Endothelial cell (in vitro differentiated cells): Measurements from ENCODE around the gene ZFP92. TPM values are rescaled to one million over a fixed set of nuclear protein-coding genes. Genes with fewer than 3 reads are reported as not detected.
"Not testable (repeated sequence)": the region's sequence is repeated elsewhere in the genome, so short reads cannot be mapped to it uniquely, and the experiment has no call there.

Experiments
- DNase-seq: peaks from one replicate; pipeline ENCODE4 v3.0.0; 2021; ENCODE audit warnings: low spot score
- H3K27ac Mint-ChIP-seq: one replicate; pipeline ENCODE4 v1.8.0; 2021; ENCODE audit warnings: mixed read lengths, inconsistent platforms; ENCODE audit not compliant: unreplicated experiment
- H3K27me3 Mint-ChIP-seq: one replicate; pipeline ENCODE4 v1.8.0; 2021; ENCODE audit warnings: mild to moderate bottlenecking, moderate library complexity, mixed read lengths, inconsistent platforms; ENCODE audit not compliant: unreplicated experiment
- H3K36me3 Mint-ChIP-seq: one replicate; pipeline ENCODE4 v1.8.0; 2021; ENCODE audit warnings: mild to moderate bottlenecking, low read depth, mixed read lengths, inconsistent platforms; ENCODE audit not compliant: unreplicated experiment
- H3K4me1 Mint-ChIP-seq: one replicate; pipeline ENCODE4 v1.8.0; 2021; ENCODE audit warnings: mild to moderate bottlenecking, mixed read lengths, inconsistent platforms; ENCODE audit not compliant: unreplicated experiment
- H3K4me3 Mint-ChIP-seq: one replicate; pipeline ENCODE4 v1.8.0; 2021; ENCODE audit warnings: mild to moderate bottlenecking, mixed read lengths, inconsistent platforms; ENCODE audit not compliant: unreplicated experiment
- H3K9me3 Mint-ChIP-seq: one replicate; pipeline ENCODE4 v1.8.0; 2021; ENCODE audit warnings: mixed read lengths, inconsistent platforms; ENCODE audit not compliant: unreplicated experiment
- CTCF ChIP-seq: fragments of 200-600 bp; sonication (generic); IDR thresholded peaks from one replicate; pipeline ENCODE4 v1.5.0; 2021; ENCODE audit warnings: antibody characterized with exemption; ENCODE audit not compliant: unreplicated experiment
- total RNA-seq: library from RNA; stranded (reverse); fragmentation: NEBNext Ultra II Directional; extraction: Animal tissue kit (Norgen Biotek cat#: 25700); gene quantifications from one replicate; pipeline ENCODE4 v1.2.1, GENCODE V29; 2021; ENCODE audit not compliant: unreplicated experiment

The ZFP92 gene
- total RNA-seq, 1 donor from 2014 or later: 0.49 TPM

- H3K4me3 Mint-ChIP-seq: no peak overlapping the region
- H3K27ac Mint-ChIP-seq: no peak overlapping the region
- no peaks in the 10 kb centered on the region for H3K9me3 Mint-ChIP-seq
- TF ChIP-seq CTCF: no peak
- DNase-seq: peak; percentile 9
- no peaks in the 10 kb centered on the region for H3K36me3 Mint-ChIP-seq
- H3K4me1 Mint-ChIP-seq: peaks cover 5% of the 10 kb centered on the region
- peaks cover 2% of the 10 kb centered on the region for H3K27me3 Mint-ChIP-seq
Observed at GRCh38 chrX:153380691-153381090, 30.6 kb upstream of the ZFP92 start.

GRCh38 chrX:153381684-153382532 lies 29.4 kb upstream of the ZFP92 start:
- no peaks in the 10 kb centered on the region for H3K36me3 Mint-ChIP-seq
- no peak for TF ChIP-seq CTCF
- H3K4me3 Mint-ChIP-seq: no peak overlapping the region
- H3K27me3 Mint-ChIP-seq: no peaks in the 10 kb centered on the region
- peaks cover 8% of the 10 kb centered on the region for H3K4me1 Mint-ChIP-seq
- no peaks in the 10 kb centered on the region for H3K9me3 Mint-ChIP-seq
- peak; percentile 11 for DNase-seq
- H3K27ac Mint-ChIP-seq: no peak overlapping the region

DNA sequence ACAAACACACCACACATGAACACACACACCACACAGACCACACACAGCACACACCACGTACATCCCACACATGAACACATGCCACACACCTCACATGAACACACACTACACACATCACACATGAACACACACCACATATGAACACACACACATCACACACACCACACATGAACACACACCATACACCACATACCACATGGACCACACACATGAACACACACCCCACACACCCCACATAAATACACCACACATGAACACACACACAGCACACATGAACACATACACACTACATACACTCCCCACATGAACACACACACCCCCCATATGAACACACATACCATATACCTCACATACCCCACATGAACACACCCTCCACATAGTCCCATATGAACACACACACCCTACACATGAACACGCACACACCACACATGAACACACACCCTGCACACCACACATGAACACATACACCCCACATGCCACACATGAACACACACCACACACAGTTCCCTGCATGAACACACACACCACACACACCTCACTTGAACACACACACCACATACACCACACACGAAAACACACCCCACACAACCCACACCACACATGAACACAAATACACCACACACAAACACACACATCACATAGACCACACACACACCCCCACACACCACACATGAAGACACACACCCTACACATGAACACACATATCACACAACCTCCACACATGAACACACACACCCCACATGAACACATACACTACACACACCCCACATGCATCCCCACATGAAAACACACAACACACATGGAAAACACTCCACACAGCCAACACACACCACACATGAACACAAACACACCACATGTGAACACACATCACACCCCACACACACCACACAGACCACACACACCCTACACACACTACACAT lies 28.4 kb upstream of the ZFP92 start:
- peaks cover 8% of the 10 kb centered on the region for H3K4me1 Mint-ChIP-seq
- no peak for DNase-seq
- no peak for TF ChIP-seq CTCF
- no peak overlapping the region for H3K27ac Mint-ChIP-seq
- no peaks in the 10 kb centered on the region for H3K9me3 Mint-ChIP-seq
- H3K27me3 Mint-ChIP-seq: no peaks in the 10 kb centered on the region
- no peak overlapping the region for H3K4me3 Mint-ChIP-seq
- no peaks in the 10 kb centered on the region for H3K36me3 Mint-ChIP-seq

- Mint-ChIP-seq H3K4me1 (peaks cover 8% of the 10 kb centered on the region), H3K27me3 (no peaks in the 10 kb centered on the region), H3K9me3 (no peaks in the 10 kb centered on the region), H3K36me3 (no peaks in the 10 kb centered on the region), H3K27ac (no peak overlapping the region), H3K4me3 (no peak overlapping the region)
- TF ChIP-seq CTCF: no peak
- DNase-seq: no peak
Observed at GRCh38 chrX:153384390-153384789, 26.9 kb upstream of the ZFP92 start.

DNA sequence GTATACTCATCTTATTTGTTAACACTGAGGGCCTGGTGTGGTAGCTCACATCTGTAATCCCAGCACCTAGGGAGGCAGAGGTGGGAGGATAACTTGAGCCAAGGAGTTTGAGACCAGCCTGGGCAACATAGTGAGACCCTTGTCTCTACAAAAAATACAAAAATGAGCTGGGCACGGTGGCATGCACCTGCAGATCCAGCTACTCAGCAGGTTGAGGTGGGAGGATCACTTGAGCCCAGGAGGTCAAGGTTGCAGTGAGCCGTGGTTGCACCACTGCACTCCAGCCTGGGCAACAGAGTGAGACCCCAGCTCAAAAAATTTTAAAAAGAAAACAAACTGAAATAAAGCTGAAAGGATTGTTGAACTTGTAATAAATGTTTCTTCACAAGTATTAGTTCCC lies 26.3 kb upstream of the ZFP92 start:
- not testable (repeated sequence) for H3K4me3 Mint-ChIP-seq, H3K27ac Mint-ChIP-seq

More for the DNA sequence above, 26.3 kb upstream of the ZFP92 start:
- not testable (repeated sequence) for DNase-seq, H3K9me3 Mint-ChIP-seq, H3K4me1 Mint-ChIP-seq, H3K36me3 Mint-ChIP-seq, H3K27me3 Mint-ChIP-seq
